Amniotic epithelial cell (primary cell): ENCODE results near the gene DIPK1B.

Experiments
- DNase-seq: peaks from one replicate; pipeline ENCODE4 v3.0.0-alpha.2; 2010; ENCODE audit warnings: low read depth

Gene DIPK1B

GRCh38 chr9:136720251-136720897 lies 8.0 kb downstream of the DIPK1B start:
- DNase-seq, result no peak

- no peak for DNase-seq
These were observed 8.5 kb downstream of the DIPK1B start for GRCh38 chr9:136720898-136721338.

- peak; percentile 72 for DNase-seq
These were observed 9.1 kb downstream of the DIPK1B start for GRCh38 chr9:136721339-136722092.

- DNase-seq, result no peak
These were observed 10.0 kb downstream of the DIPK1B start for GRCh38 chr9:136722093-136722968.

GRCh38 chr9:136722969-136723356 lies 10.6 kb downstream of the DIPK1B start:
- DNase-seq, result no peak

GRCh38 chr9:136723362-136723976 lies 11.1 kb downstream of the DIPK1B start:
- DNase-seq, result no peak

GRCh38 chr9:136723989-136724388 lies 11.6 kb downstream of the DIPK1B start:
- DNase-seq, result no peak

- DNase-seq, result no peak
These were observed 12.4 kb downstream of the DIPK1B start for GRCh38 chr9:136724772-136725171.

GRCh38 chr9:136725612-136726011 lies 13.2 kb downstream of the DIPK1B start:
- DNase-seq, result peak; percentile 51

- DNase-seq, result no peak
These were observed 13.7 kb downstream of the DIPK1B start for GRCh38 chr9:136726118-136726517.

GRCh38 chr9:136726631-136727191 lies 14.3 kb downstream of the DIPK1B start:
- DNase-seq, result peak; percentile 44

- DNase-seq, result peak; percentile 79
These were observed 15.7 kb downstream of the DIPK1B start for GRCh38 chr9:136728080-136728547.

- peak; percentile 19 for DNase-seq
These were observed 16.3 kb downstream of the DIPK1B start for GRCh38 chr9:136728548-136729123.

GRCh38 chr9:136729144-136729543 lies 16.8 kb downstream of the DIPK1B start:
- DNase-seq, result no peak

- DNase-seq, result no peak
These were observed 17.6 kb downstream of the DIPK1B start for GRCh38 chr9:136729926-136730325.

- no peak for DNase-seq
These were observed 20.2 kb downstream of the DIPK1B start for GRCh38 chr9:136732444-136733178.

GRCh38 chr9:136733611-136734010 lies 21.2 kb downstream of the DIPK1B start:
- DNase-seq, result no peak

GRCh38 chr9:136734837-136735496 lies 22.6 kb downstream of the DIPK1B start:
- DNase-seq, result no peak

- no peak for DNase-seq
These were observed 23.6 kb downstream of the DIPK1B start for GRCh38 chr9:136735812-136736480.
